Stimulated activated CD8-positive, alpha-beta memory T cell treated with anti-CD3 and anti-CD28 coated beads, Interleukin-15, amount 100 ng/mL, for 24 hours (primary cell): ENCODE results near the gene ECT2.
"Not testable (repeated sequence)": the region's sequence is repeated elsewhere in the genome, so short reads cannot be mapped to it uniquely, and the experiment has no call there.

Source experiments
- DNase-seq: peaks from one replicate; pipeline ENCODE4 v3.0.0-alpha.2; 2020; ENCODE audit warnings: low read depth

The ECT2 gene

GRCh38 chr3:172735014-172735413 is 15.5 kb upstream of the ECT2 start:
- no peak for DNase-seq

GRCh38 chr3:172739462-172739861 is 11.1 kb upstream of the ECT2 start:
- no peak for DNase-seq

GRCh38 chr3:172746475-172746874 is 4.1 kb upstream of the ECT2 start:
- DNase-seq: no peak

GRCh38 chr3:172749230-172749965 is 1.1 kb upstream of the ECT2 start:
- DNase-seq: no peak

DNA sequence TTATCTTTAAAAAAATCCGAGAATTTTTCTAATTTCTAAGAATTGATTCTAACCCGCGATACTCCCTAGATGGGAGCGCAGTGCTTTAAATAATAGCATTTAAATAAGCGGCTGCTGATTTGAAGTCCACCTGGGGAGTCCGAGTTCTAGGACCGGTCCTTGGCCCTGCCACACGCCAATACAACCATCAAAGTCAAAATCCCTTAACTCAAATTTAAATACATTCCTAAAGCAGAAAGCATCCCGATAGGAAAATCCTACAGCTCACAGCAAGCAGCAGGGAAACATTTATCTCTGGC is 508 bp upstream of the ECT2 start:
- DNase-seq: no peak

DNA sequence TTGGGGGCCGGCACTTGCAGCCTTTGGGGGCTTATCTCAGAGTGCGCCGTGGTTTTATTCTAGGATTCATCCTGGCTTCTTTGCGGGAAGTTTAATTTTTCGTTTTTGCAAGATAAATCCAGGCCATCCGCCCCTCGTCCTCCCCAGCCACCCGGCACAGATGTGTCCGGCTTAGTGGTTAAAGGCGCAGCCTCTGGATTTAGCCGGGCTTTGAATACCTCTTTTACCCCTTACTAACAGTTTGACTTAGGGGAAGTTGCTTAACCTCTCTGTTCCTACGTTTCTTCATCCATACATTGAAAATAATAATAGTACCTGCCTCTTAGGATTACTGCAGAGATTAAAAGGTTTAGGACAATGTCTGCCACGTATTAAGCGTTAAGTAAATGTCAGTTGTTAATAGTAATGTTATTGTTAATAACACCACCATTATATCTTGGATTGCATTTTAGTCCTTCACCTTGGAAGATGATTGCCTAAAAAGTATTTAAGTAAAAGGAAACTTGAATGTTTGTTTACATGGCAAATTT is 714 bp downstream of the ECT2 start:
- no peak for DNase-seq

GRCh38 chr3:172752651-172753050 is 2.1 kb downstream of the ECT2 start:
- no peak for DNase-seq

- no peak for DNase-seq
Measured at GRCh38 chr3:172753125-172753524, 2.6 kb downstream of the ECT2 start.

GRCh38 chr3:172760416-172760815 is 9.9 kb downstream of the ECT2 start:
- not testable (repeated sequence) for DNase-seq

DNA sequence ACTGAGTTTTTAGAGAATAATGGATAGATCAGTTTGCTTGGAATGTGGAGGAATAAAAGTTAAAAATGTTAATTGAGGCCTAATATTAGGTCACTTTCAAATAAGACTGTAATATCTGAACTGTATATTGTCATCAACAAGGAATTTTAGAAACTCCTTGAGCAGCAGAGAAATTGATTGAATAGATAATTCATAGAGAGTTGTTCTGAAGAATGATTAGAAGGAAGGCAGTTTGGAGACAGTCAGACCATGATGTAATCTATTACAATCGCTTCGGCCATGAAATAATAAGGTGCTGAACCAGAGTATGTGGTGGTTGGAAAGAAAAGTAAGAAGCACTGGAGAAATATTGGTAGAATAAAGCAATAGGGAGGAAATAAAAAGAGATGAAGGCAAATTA is 15.7 kb downstream of the ECT2 start:
- no peak for DNase-seq

DNA sequence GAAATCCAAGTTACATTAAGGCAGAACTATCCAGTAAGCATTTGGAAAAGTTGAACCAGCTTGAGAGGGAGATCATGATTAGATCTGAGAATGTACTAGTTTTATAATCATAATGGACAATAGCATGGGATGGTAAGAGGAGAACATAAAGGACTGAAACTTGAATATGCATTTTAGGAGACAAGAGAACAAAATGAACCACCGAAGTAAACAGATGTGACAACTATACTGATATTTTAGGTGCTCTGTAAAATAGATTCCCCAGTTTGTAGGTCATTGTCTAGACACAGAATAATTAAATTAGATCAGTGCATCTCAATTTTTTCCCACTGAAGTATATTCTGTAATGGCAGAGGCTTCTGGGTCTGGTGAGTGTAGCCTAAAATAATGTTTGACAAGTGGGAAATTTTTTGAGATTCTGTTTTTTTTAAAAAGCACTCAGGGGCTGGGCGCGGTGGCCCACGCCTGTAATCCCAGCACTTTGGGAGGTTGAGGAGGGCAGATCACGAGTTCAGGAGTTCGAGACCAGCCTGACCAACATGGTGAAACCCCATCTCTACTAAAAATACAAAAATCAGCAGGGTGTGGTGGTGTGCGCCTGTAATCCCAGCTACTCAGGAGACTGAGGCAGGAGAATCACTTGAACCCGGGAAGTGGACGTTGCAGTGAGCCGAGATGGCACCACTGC is 16.3 kb downstream of the ECT2 start:
- no peak for DNase-seq

DNA sequence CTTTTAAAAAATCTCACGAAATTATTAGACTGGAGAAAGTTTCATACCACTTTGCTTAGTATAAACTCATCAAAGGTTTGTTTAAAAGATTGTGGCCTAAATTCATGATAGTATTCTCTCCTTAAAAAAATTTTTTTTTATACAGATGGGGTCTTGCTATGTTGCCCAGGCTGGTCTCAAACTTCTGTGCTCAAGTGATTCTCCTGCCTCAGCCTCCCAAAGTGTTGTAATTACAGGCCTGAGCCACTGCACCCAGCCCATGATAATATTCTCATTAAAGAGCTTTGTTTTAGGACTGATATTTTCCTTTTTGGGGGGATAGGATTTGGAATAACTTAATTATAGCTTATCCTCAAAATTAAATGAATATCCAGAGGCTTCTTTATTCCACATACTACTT is 19.9 kb downstream of the ECT2 start:
- DNase-seq: no peak

DNA sequence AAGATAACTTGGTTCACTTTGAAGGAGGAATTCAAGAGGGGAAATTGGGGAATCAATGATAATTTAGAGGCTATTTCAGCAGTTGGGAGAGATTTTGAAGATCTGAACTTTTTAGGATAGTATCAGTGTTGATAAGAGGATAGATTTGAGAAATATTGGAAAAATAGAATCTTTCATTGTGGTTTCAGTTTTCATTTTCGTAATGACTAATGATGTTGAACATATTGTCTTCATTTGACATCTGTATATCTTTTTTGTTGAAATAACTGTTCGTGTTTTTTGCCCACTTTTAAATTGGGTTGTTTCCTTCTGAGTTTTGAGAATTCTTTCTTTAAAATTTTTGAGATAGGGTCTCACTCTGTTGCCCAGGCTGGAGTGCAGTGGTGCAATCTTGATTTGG is 21.1 kb downstream of the ECT2 start:
- no peak for DNase-seq

DNA sequence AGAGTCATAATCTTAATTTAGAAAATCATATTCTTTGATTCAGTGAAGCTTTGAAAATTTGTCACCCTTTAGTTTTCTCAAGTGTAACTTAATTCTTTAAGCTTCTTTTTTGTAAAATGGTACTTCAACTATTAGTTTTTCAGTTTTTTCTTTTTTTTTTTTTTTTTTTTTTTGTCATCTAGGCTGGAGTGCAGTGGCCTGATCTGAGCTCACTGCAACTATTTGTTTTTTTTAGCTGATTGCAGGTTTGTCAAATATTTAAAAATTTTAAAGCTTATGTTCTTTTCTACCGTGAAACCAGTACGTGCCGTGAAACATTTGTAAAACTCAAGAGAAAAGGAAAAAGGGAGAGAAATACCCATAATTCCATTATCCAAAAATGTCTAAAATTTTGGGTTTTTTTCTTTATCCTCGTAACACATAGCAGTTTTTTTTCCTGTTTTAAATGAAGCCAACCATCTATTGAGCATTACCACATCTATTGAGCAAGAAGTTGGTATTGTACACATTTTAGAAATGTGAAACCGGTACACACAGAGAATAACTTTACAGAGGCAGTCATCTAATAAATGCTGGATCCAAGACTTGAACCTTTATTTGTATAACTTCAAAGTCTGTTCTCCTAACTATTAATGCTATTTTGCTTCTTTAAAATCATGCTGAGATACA is 25.7 kb downstream of the ECT2 start:
- DNase-seq: no peak

DNA sequence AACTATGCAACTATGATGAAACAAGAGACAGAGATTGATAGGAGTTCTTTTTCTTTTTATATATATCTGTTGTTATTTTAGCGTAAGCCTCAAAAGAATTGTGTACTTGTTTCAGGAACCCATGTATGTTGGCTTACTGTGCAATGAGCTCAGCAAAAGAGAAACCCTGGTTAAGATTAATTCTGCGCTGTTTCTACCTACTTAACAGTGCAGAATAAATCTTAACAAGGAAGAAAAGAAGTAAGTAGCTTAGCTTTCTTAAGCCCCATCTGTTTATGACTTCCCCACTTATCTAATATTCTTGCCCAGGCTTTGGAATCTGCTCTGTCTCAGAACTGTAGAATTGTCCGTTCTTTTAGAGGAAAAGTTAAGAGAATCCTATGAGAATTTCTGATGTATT is 27.4 kb downstream of the ECT2 start:
- DNase-seq: no peak

GRCh38 chr3:172782235-172782634 is 31.7 kb downstream of the ECT2 start:
- DNase-seq: no peak

- DNase-seq: no peak
Measured at GRCh38 chr3:172786036-172786435, 35.5 kb downstream of the ECT2 start.

- no peak for DNase-seq
Measured at GRCh38 chr3:172787019-172787418, 36.5 kb downstream of the ECT2 start.

DNA sequence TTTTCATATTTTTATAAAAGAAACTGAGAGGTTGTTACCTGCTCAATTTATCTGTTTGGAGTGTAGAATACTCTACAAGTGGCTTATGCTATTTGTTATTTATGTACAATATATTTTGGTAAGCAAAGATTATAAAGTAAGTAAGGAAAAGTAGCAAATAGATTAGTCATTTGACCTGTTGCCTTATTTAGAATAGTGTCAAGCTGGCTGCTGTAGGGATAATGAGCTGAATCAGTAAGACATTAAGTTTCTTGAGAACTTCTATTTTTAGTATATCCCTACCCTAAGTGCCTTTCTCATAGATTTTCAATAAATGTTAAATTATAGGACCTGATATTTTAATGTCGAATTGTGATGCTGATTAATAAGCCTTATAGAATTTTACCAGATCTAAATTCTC is 37.2 kb downstream of the ECT2 start:
- DNase-seq: no peak

DNA sequence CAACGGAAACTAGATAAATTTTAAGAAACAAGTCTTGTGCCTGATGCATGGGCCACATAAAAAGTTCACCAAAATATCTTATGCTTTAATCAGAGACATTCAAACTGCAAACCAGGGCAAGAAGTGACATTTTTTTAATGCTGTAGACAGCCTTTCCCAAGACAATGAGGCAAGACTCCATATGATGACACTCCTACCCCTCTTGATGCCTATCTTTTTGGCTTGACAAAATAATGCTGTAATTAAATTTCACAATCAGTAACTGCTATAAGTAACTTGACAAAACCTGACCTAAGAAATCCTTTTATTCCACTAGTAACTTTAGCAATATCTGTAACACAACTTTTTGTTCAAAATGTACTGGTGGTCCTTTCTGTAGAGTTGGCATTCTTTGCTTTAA is 48.7 kb downstream of the ECT2 start:
- no peak for DNase-seq

DNA sequence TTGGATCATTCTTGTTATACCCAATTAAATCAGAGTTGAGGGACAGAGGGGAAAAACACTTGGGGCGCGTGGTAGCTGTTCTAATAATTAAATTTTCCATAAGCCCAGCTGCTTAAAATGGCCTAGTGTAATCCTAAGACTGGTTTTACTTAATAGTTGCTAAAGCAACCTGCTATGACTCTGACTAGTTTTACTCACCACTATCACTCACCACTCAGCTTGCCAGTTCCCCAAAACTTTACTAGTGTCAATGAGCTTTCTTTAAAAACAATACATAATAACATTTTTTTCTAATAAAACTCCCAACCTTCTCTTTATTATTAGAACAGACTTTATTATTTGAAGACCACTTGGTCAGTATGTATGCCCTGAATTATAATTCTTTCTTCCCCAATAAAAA is 49.6 kb downstream of the ECT2 start:
- no peak for DNase-seq

DNA sequence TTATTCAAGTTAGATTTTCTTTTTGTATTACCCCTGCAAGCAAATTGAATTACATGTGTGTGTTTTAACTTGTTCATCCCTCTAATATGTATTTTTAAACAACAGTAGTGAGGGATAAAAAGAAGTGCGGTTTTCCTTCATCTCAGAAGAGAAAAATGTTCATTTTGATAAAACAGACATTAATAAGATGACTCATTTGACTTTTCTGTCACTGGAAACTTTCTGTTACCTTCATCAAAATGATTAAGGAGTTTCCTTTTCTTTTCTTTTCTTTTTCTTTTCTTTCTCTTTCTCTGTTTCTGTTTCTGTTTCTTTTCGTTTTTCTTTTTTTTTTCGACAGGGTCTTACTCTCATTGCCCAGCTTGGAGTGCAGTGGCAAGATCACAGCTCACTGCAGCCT is 53.0 kb downstream of the ECT2 start:
- DNase-seq: no peak

GRCh38 chr3:172804323-172804722 is 53.8 kb downstream of the ECT2 start:
- no peak for DNase-seq
